ENCODE data around the gene GPR39. TPM values are rescaled to one million over a fixed set of nuclear protein-coding genes. Genes with fewer than 3 reads are reported as not detected.

GPR39 gene
- total RNA-seq, 3 donors from 2014 or later (not counting 1 experiment from before 2014, with no cell fraction given) = not detected

GRCh38 chr2:132654968-132655367 lies 238.4 kb downstream of the GPR39 start:
- Mint-ChIP-seq H3K36me3 (no peaks in the 10 kb centered on the region), H3K4me1 (no peaks in the 10 kb centered on the region), H3K4me3 (no peak overlapping the region), H3K9me3 (peaks cover 0 to 4% of the 10 kb centered on the region in 2 donors), H3K27ac (no peak overlapping the region), H3K27me3 (ENCODE audit: low read depth in 2 of 2) (no peaks in the 10 kb centered on the region)
- no peak for DNase-seq
- no peak for ATAC-seq
- H3K27me3 ChIP-seq (ENCODE audit: control insufficient read depth, insufficient read depth, low read length) = no peaks in the 10 kb centered on the region
- H3K4me3 ChIP-seq (ENCODE audit: low read length) = no peak overlapping the region
- H3K4me1 ChIP-seq (ENCODE audit: control insufficient read depth, insufficient read depth, low read length) = no peaks in the 10 kb centered on the region
- intact Hi-C loops (cut with micrococcal nuclease) = no loop called here
- H3K27ac ChIP-seq (ENCODE audit: low read length) = no peak overlapping the region
- WGBS (ENCODE audit: insufficient coverage) = 83% methylated on average over 3 of the region's 7 CpGs
- H3K9me3 ChIP-seq (ENCODE audit: control insufficient read depth, insufficient read depth, low read length) = no peaks in the 10 kb centered on the region
- no peak for TF ChIP-seq CTCF (IDR thresholded peaks at IDR 0.05)
- H3K36me3 ChIP-seq (ENCODE audit: control insufficient read depth, insufficient read depth, low read length) = no peaks in the 10 kb centered on the region

GRCh38 chr2:132656266-132656975 lies 239.8 kb downstream of the GPR39 start:
- H3K27ac ChIP-seq (ENCODE audit: low read length) = no peak overlapping the region
- H3K36me3 ChIP-seq (ENCODE audit: control insufficient read depth, insufficient read depth, low read length) = no peaks in the 10 kb centered on the region
- TF ChIP-seq CTCF (IDR thresholded peaks at IDR 0.05) = no peak
- 69% methylated on average over 7 of the region's 7 CpGs for WGBS (ENCODE audit: insufficient coverage)
- no peak for DNase-seq
- Mint-ChIP-seq H3K27me3 (ENCODE audit: low read depth in 2 of 2) (no peaks in the 10 kb centered on the region), H3K36me3 (no peaks in the 10 kb centered on the region), H3K27ac (no peak overlapping the region), H3K9me3 (peaks cover 0 to 5% of the 10 kb centered on the region in 2 donors), H3K4me3 (no peak overlapping the region), H3K4me1 (no peaks in the 10 kb centered on the region)
- no peaks in the 10 kb centered on the region for H3K4me1 ChIP-seq (ENCODE audit: control insufficient read depth, insufficient read depth, low read length)
- intact Hi-C loops (cut with micrococcal nuclease) = no loop called here
- H3K27me3 ChIP-seq (ENCODE audit: control insufficient read depth, insufficient read depth, low read length) = no peaks in the 10 kb centered on the region
- no peak for ATAC-seq
- no peak overlapping the region for H3K4me3 ChIP-seq (ENCODE audit: low read length)
- no peaks in the 10 kb centered on the region for H3K9me3 ChIP-seq (ENCODE audit: control insufficient read depth, insufficient read depth, low read length)

- DNase-seq (no peak), ATAC-seq (no peak)
- Mint-ChIP-seq H3K27me3 (ENCODE audit: low read depth in 2 of 2) (no peaks in the 10 kb centered on the region), H3K36me3 (no peaks in the 10 kb centered on the region), H3K9me3 (peaks cover 0 to 8% of the 10 kb centered on the region in 2 donors), H3K4me3 (no peak overlapping the region), H3K4me1 (no peaks in the 10 kb centered on the region), H3K27ac (no peak overlapping the region)
- intact Hi-C loops (cut with micrococcal nuclease) = no loop called here
- no peaks in the 10 kb centered on the region for H3K27me3 ChIP-seq (ENCODE audit: control insufficient read depth, insufficient read depth, low read length)
- no peak for TF ChIP-seq CTCF (IDR thresholded peaks at IDR 0.05)
- H3K27ac ChIP-seq (ENCODE audit: low read length) = no peak overlapping the region
- 92% methylated on average over 3 of the region's 3 CpGs for WGBS (ENCODE audit: insufficient coverage)
- H3K9me3 ChIP-seq (ENCODE audit: control insufficient read depth, insufficient read depth, low read length) = no peaks in the 10 kb centered on the region
- H3K4me1 ChIP-seq (ENCODE audit: control insufficient read depth, insufficient read depth, low read length) = no peaks in the 10 kb centered on the region
- H3K4me3 ChIP-seq (ENCODE audit: low read length) = no peak overlapping the region
- H3K36me3 ChIP-seq (ENCODE audit: control insufficient read depth, insufficient read depth, low read length) = no peaks in the 10 kb centered on the region
Measured at GRCh38 chr2:132659331-132659730, 242.7 kb downstream of the GPR39 start.

- H3K9me3 ChIP-seq (ENCODE audit: control insufficient read depth, insufficient read depth, low read length) = no peaks in the 10 kb centered on the region
- Mint-ChIP-seq H3K27me3 (ENCODE audit: low read depth in 2 of 2) (peaks cover 0 to 3% of the 10 kb centered on the region in 2 donors), H3K9me3 (peaks cover 0 to 6% of the 10 kb centered on the region in 2 donors), H3K27ac (no peak overlapping the region), H3K4me1 (no peaks in the 10 kb centered on the region), H3K36me3 (no peaks in the 10 kb centered on the region), H3K4me3 (no peak overlapping the region)
- WGBS (ENCODE audit: insufficient coverage) = 79% methylated on average over 1 of the region's 3 CpGs
- no peak overlapping the region for H3K27ac ChIP-seq (ENCODE audit: low read length)
- DNase-seq (no peak), ATAC-seq (no peak)
- H3K4me3 ChIP-seq (ENCODE audit: low read length) = no peak overlapping the region
- no peaks in the 10 kb centered on the region for H3K27me3 ChIP-seq (ENCODE audit: control insufficient read depth, insufficient read depth, low read length)
- intact Hi-C loops (cut with micrococcal nuclease) = no loop called here
- H3K36me3 ChIP-seq (ENCODE audit: control insufficient read depth, insufficient read depth, low read length) = no peaks in the 10 kb centered on the region
- no peaks in the 10 kb centered on the region for H3K4me1 ChIP-seq (ENCODE audit: control insufficient read depth, insufficient read depth, low read length)
- no peak for TF ChIP-seq CTCF (IDR thresholded peaks at IDR 0.05)
Measured at GRCh38 chr2:132662732-132663131, 246.1 kb downstream of the GPR39 start.

Measured in natural killer cell (primary cell).